Measurements from ENCODE around the gene KRTAP4-11.
"Not testable (repeated sequence)": the region's sequence is repeated elsewhere in the genome, so short reads cannot be mapped to it uniquely, and the experiment has no call there.

KRTAP4-11 gene

GRCh38 chr17:41121742-41122141 lies 3.6 kb upstream of the KRTAP4-11 start:
- TF ChIP-seq CTCF (IDR thresholded peaks at IDR 0.05; ENCODE audit: low read depth, low read length, missing control alignments): no peak
- H3K4me3 ChIP-seq (ENCODE audit: low read depth, low read length): no peak overlapping the region
- in situ Hi-C loops (cut with HindIII; ENCODE audit: low sequenced_read_pairs): no loop called here
- no peak for DNase-seq (ENCODE audit: low read depth)

DNA sequence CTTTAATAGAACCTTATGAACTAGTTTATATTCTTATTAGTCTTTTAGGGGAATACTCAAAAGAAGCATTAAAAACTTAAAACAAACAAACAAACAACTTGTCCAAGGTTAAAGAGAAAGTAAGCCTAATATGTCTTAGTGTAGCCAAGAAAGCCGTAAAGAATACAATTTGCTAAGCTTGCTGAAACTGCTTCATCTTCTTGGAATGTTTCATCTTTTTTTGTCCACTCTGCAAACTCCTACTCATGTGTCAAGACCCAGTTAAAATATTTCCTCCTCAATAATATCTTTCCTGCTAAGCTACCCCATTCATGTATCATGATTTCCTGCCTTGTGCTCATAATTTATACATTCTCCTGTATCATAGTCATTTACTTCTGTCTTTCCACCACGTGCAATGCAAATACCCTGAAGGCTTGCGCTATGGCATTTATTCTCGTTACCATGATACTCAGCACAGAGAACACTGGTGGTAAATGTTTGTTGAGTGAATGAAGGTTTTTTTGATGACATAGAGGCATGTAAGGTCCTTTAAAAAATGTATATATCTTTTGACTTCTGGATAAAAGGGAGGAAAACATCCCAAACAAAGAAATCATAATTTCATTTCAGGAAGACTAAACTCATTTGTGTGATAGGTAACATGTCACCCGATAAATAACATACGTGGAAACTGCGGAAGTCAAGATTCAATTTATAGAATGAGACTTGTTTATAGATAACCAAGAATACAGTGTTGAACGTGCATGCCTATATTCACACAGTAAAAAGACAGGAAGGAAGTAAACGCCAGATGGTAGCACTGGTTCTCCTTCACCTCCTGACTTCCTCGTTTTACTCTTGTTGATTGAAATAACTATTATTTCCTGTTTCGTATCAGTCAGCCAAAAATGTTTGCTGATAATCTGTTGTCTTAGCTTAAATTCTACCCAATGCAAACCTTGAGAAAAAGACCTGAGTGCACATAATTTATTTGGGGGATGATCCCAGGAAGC lies 1.8 kb upstream of the KRTAP4-11 start:
- DNase-seq (ENCODE audit: low read depth); in situ Hi-C loops (cut with HindIII; ENCODE audit: low sequenced_read_pairs); H3K4me3 ChIP-seq (ENCODE audit: low read depth, low read length): not testable (repeated sequence)

DNA sequence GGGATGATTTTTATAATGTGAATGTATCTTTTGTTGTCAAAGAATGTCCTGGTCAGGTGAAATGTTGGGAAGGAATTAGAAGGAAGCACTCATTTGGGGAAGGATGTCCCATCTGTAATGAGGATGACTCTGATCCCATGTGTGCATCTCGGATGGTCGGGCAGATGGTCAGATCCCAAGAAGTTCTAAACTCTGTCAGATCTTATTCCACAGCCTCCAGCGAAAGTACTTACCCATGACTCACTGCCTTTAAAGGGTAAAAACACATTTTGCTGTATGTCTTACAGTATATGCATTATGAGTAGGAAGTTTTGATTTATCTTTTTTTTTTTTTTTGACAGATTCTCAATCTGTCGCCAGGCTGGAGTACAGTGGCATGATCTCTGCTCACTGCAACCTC lies 548 bp upstream of the KRTAP4-11 start:
- no peak overlapping the region for H3K4me3 ChIP-seq (ENCODE audit: low read depth, low read length)
- in situ Hi-C loops (cut with HindIII; ENCODE audit: low sequenced_read_pairs): no loop called here
- no peak for DNase-seq (ENCODE audit: low read depth)
- no peak for TF ChIP-seq CTCF (IDR thresholded peaks at IDR 0.05; ENCODE audit: low read depth, low read length, missing control alignments)

DNA sequence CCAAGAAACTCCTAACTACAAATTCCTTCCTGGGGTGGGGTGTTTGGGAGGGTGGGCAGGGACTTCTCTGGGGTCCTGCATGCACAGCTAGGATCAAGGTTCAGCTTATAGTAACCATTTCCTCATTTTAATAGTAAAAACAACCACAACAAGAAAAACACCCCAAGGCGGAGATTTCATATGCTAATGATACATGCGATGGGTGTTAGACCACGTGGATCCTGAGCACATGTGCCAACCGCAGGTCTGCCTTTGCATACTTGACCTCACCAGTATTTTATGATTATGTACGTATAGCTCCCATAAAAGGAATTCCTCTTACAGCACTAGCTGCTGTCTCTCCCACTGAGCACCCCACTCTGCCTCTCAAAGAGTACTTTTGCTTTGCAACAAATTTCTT lies 1.9 kb downstream of the KRTAP4-11 start:
- no peak for TF ChIP-seq CTCF (IDR thresholded peaks at IDR 0.05; ENCODE audit: low read depth, low read length, missing control alignments)
- DNase-seq (ENCODE audit: low read depth): no peak
- in situ Hi-C loops (cut with HindIII; ENCODE audit: low sequenced_read_pairs): no loop called here
- H3K4me3 ChIP-seq (ENCODE audit: low read depth, low read length): no peak overlapping the region

- DNase-seq (ENCODE audit: low read depth): no peak
- H3K4me3 ChIP-seq (ENCODE audit: low read depth, low read length): no peak overlapping the region
- no peak for TF ChIP-seq CTCF (IDR thresholded peaks at IDR 0.05; ENCODE audit: low read depth, low read length, missing control alignments)
- in situ Hi-C loops (cut with HindIII; ENCODE audit: low sequenced_read_pairs): no loop called here
These were observed 6.9 kb downstream of the KRTAP4-11 start for GRCh38 chr17:41111151-41111885.

DNA sequence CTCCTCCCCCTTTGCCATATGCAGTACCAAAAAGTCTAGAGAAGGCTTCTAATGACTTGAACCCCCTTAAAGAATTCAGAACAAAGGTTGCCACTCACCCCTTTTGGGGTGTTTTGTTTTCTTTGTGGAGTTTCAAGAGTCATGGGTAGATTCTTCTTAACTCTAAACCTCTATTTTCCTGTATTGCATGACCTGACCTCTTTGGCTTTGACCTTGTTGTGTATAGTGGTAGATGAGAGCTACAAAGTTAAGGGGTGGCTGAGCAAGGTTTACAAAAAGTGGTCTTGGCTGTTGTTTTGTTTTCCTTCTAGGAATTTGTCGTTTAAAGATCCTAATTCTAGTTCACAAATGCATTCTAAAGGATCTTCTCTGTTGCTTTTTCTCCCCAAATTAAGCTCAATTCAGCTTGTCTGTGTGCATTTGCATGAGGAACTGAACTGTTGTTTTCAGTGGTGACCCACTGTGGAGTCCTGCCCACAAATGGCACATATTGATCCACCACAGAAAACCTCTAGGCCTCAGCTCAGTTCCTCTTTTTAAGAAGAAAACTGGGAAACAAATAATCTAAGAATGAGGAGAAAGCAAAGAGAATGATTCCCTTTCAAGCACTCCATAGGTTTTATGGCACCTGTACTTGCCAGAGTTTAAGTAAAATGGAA lies 9.3 kb downstream of the KRTAP4-11 start:
- in situ Hi-C loops (cut with HindIII; ENCODE audit: low sequenced_read_pairs); H3K4me3 ChIP-seq (ENCODE audit: low read depth, low read length); DNase-seq (ENCODE audit: low read depth): not testable (repeated sequence)

- in situ Hi-C loops (cut with HindIII; ENCODE audit: low sequenced_read_pairs): no loop called here
- TF ChIP-seq CTCF (IDR thresholded peaks at IDR 0.05; ENCODE audit: low read depth, low read length, missing control alignments): no peak
- no peak for DNase-seq (ENCODE audit: low read depth)
- no peak overlapping the region for H3K4me3 ChIP-seq (ENCODE audit: low read depth, low read length)
These were observed 10.2 kb downstream of the KRTAP4-11 start for GRCh38 chr17:41107941-41108450.

DNA sequence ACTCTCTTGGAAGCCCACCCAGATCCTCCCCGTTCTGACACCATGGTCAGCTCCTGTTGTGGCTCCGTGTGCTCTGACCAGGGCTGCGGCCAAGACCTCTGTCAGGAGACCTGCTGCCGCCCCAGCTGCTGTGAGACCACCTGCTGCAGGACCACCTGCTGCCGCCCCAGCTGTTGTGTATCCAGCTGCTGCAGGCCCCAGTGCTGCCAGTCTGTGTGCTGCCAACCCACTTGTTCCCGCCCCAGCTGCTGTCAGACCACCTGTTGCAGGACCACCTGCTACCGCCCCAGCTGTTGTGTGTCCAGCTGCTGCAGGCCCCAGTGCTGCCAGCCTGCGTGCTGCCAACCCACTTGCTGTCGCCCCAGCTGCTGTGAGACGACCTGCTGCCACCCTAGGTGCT lies 12.8 kb downstream of the KRTAP4-11 start, which contains the start of gene KRTAP4-9:
Gene KRTAP4-9, plus strand, starts transcription at position 43 of the 400 bp plus-strand sequence. Its CDS starts 0 bp downstream, at position 43.
- DNase-seq (ENCODE audit: low read depth); in situ Hi-C loops (cut with HindIII; ENCODE audit: low sequenced_read_pairs); H3K4me3 ChIP-seq (ENCODE audit: low read depth, low read length): not testable (repeated sequence)

DNA sequence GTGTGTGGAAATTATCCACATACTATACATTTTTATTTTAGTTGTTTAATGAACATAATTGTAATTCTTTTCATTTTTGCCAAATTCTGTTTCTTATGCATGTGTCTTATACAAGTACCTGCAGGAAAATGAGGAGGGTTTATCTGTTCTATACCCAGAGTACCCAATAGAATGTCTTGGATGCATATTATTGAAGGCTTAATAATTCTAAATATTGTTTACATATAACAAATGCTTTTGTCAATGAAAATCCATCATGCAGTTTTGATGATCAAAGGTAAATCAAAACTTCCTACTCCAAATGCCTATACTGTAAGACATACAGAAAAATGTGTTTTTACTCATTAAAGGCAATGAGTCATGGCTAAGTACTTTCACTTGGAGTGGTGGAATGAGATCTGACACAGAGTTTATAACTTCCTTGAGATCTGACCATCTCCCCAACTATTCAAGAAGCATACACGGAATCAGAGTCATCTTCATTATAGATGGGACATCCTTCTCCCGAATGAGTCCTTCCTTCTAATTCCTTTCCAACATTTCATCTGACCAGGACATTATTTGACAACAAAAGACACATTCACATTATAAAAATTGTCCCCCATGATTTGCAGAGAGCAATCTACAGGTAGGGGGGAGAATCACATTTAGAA lies 13.7 kb downstream of the KRTAP4-11 start:
- DNase-seq (ENCODE audit: low read depth); in situ Hi-C loops (cut with HindIII; ENCODE audit: low sequenced_read_pairs); H3K4me3 ChIP-seq (ENCODE audit: low read depth, low read length): not testable (repeated sequence)

Measured in astrocyte of the cerebellum (primary cell).